Gastrocnemius medialis (tissue), 4 donors: Measurements from ENCODE around the gene SH3GL3. TPM values are rescaled to one million over a fixed set of nuclear protein-coding genes. Genes with fewer than 3 reads are reported as not detected.

ENCODE experiments used
- ATAC-seq, 2 donors: fragments of 150-250 bp; one replicate each; pipeline ENCODE4 v1.9.1; 2016
- DNase-seq, 2 donors: peaks; one replicate each; pipeline ENCODE4 v3.0.0-alpha.2; 2019
- H3K27ac ChIP-seq, 4 donors: fragments of 200-600 bp; sonication (generic); 1 replicate in 1 of 4; 2 replicates in 3 of 4; pipeline ENCODE4 v1.5.1; 2016 to 2018; ENCODE audit warnings: mild to moderate bottlenecking in 2 of 4, moderate library complexity in 1 of 4
- H3K27me3 ChIP-seq, 3 donors: fragments of 200-600 bp; sonication (generic) in 2 of 3; 1 replicate in 1 of 3; 2 replicates in 2 of 3; pipeline versions ENCODE4 v1.5.1 to v1.6.0; 2016 to 2019; ENCODE audit warnings: mild to moderate bottlenecking in 1 of 3, moderate library complexity in 1 of 3
- H3K36me3 ChIP-seq, 2 donors: fragments of 200-600 bp; sonication (generic) in 1 of 2; one replicate each; pipeline ENCODE4 v1.5.1; 2017 to 2018
- H3K4me1 ChIP-seq, 2 donors: fragments of 200-600 bp; sonication (generic) in 1 of 2; one replicate each; pipeline ENCODE4 v1.5.1; 2016 to 2017; ENCODE audit warnings: mild to moderate bottlenecking in 2 of 2
- H3K4me3 ChIP-seq, 4 donors: fragments of 200-600 bp; sonication (generic) in 3 of 4; 1 replicate in 1 of 4; 2 replicates in 3 of 4; pipeline ENCODE4 v1.5.1; 2016 to 2019; ENCODE audit warnings: mild to moderate bottlenecking in 2 of 4
- H3K9me3 ChIP-seq, 3 donors: fragments of 200-600 bp; sonication (generic) in 2 of 3; 1 replicate in 1 of 3; 2 replicates in 2 of 3; pipeline ENCODE4 v1.5.1; 2016 to 2019
- CTCF ChIP-seq, 5 experiments: fragments of 450-650 bp in 3 of 5; fragments of 200-600 bp in 2 of 5; sonication (generic) in 2 of 5; IDR thresholded peaks in 4 of 5; conservative IDR thresholded peaks in 1 of 5; 1 replicate in 4 of 5; 2 replicates in 1 of 5; pipeline ENCODE4 v1.5.1; 2016 to 2019; ENCODE audit warnings: antibody characterized with exemption in 5 of 5, mild to moderate bottlenecking in 3 of 5, moderate library complexity in 3 of 5
- POLR2A ChIP-seq, 2 donors: fragments of 450-650 bp; IDR thresholded peaks; one replicate each; pipeline ENCODE4 v1.6.1; 2017; ENCODE audit warnings: antibody characterized with exemption in 2 of 2, mild to moderate bottlenecking in 2 of 2, moderate library complexity in 2 of 2
- in situ Hi-C, 4 donors: fragments of 200-750 bp; cut with MboI; loops; one replicate each; pipeline versions ENCODE4 v1.15.0 to v1.8.0; 2017; ENCODE audit warnings: low sequenced_read_pairs in 4 of 4
- intact Hi-C: fragments of 100-400 bp; cut with DNase I; formaldehyde crosslinking; loops from one replicate; pipeline ENCODE4 v1.15.1; 2023; ENCODE audit warnings: low total_unique reads
- total RNA-seq, 4 donors: library from RNA; depleted of rRNA; stranded (reverse); fragments of >200 nt; gene quantifications; one replicate each; pipeline versions ENCODE4 v1.1.0 to v1.2.3, GENCODE V29; 2016

The SH3GL3 gene
- total RNA-seq, 4 donors from 2014 or later, result not detected

GRCh38 chr15:83477808-83478537 is 30.8 kb downstream of the SH3GL3 start:
- in situ Hi-C loops (no loop called here), intact Hi-C loops (no loop called here)
- no peaks in the 10 kb centered on the region for H3K27me3 ChIP-seq
- ATAC-seq (no peak), DNase-seq (no peak)
- no peak overlapping the region for H3K27ac ChIP-seq
- H3K36me3 ChIP-seq, result no peaks in the 10 kb centered on the region
- H3K4me1 ChIP-seq, result no peaks in the 10 kb centered on the region
- TF ChIP-seq CTCF (IDR thresholded peaks at IDR 0.05 in 4 of 5, conservative IDR thresholded peaks at IDR 0.05 in 1 of 5), result no peak
- no peak for TF ChIP-seq POLR2A (IDR thresholded peaks at IDR 0.05)
- H3K9me3 ChIP-seq, result no peaks in the 10 kb centered on the region
- no peak overlapping the region for H3K4me3 ChIP-seq

GRCh38 chr15:83483612-83484011 is 36.5 kb downstream of the SH3GL3 start:
- in situ Hi-C loops (no loop called here), intact Hi-C loops (no loop called here)
- H3K4me1 ChIP-seq, result no peaks in the 10 kb centered on the region
- TF ChIP-seq POLR2A (IDR thresholded peaks at IDR 0.05), result no peak
- TF ChIP-seq CTCF (IDR thresholded peaks at IDR 0.05 in 4 of 5, conservative IDR thresholded peaks at IDR 0.05 in 1 of 5), result no peak
- H3K27me3 ChIP-seq, result no peaks in the 10 kb centered on the region
- H3K9me3 ChIP-seq, result no peaks in the 10 kb centered on the region
- no peak for DNase-seq
- H3K27ac ChIP-seq, result no peak overlapping the region
- H3K4me3 ChIP-seq, result no peak overlapping the region
- no peak for ATAC-seq
- no peaks in the 10 kb centered on the region for H3K36me3 ChIP-seq

- Histone ChIP-seq H3K4me3 (no peak overlapping the region), H3K4me1 (no peaks in the 10 kb centered on the region), H3K27me3 (no peaks in the 10 kb centered on the region), H3K9me3 (no peaks in the 10 kb centered on the region), H3K27ac (no peak overlapping the region), H3K36me3 (no peaks in the 10 kb centered on the region)
- in situ Hi-C loops (no loop called here), intact Hi-C loops (no loop called here)
- TF ChIP-seq POLR2A (IDR thresholded peaks at IDR 0.05) (no peak), CTCF (IDR thresholded peaks at IDR 0.05 in 4 of 5, conservative IDR thresholded peaks at IDR 0.05 in 1 of 5) (no peak)
- ATAC-seq (no peak), DNase-seq (no peak)
Measured at GRCh38 chr15:83484636-83485035, 37.5 kb downstream of the SH3GL3 start.

GRCh38 chr15:83486363-83486762 is 39.2 kb downstream of the SH3GL3 start:
- ATAC-seq, result no peak

More at GRCh38 chr15:83486363-83486762, 39.2 kb downstream of the SH3GL3 start:
- in situ Hi-C loops, result no loop called here
- Histone ChIP-seq H3K36me3 (no peaks in the 10 kb centered on the region), H3K9me3 (no peaks in the 10 kb centered on the region), H3K4me1 (no peaks in the 10 kb centered on the region), H3K4me3 (no peak overlapping the region), H3K27ac (no peak overlapping the region), H3K27me3 (no peaks in the 10 kb centered on the region)
- intact Hi-C loops, result no loop called here
- no peak for DNase-seq
- TF ChIP-seq CTCF (IDR thresholded peaks at IDR 0.05 in 4 of 5, conservative IDR thresholded peaks at IDR 0.05 in 1 of 5), result no peak
- no peak for TF ChIP-seq POLR2A (IDR thresholded peaks at IDR 0.05)
